AG08395 (cell line): ENCODE measurements around the gene ARHGAP6.
"Not testable (repeated sequence)": the region's sequence is repeated elsewhere in the genome, so short reads cannot be mapped to it uniquely, and the experiment has no call there.

ENCODE experiments used
- DNase-seq: peaks from one replicate; pipeline ENCODE4 v3.0.0; 2012; ENCODE audit warnings: mixed read lengths, low spot score

The ARHGAP6 gene

GRCh38 chrX:11293113-11293512 lies 372.6 kb downstream of the ARHGAP6 start, which contains the start of gene AMELX:
TSS of gene AMELX (plus strand) at chrX:11293413. CDS start at chrX:11294789, 1,376 bp downstream.
- DNase-seq = no peak

- no peak for DNase-seq
Measured at GRCh38 chrX:11290416-11291102, 375.2 kb downstream of the ARHGAP6 start.

- DNase-seq = peak; percentile 41
Measured at GRCh38 chrX:11287505-11287904, 378.2 kb downstream of the ARHGAP6 start.

GRCh38 chrX:11285651-11286050 lies 380.1 kb downstream of the ARHGAP6 start:
- DNase-seq = no peak

- no peak for DNase-seq
Measured at GRCh38 chrX:11282043-11282442, 383.7 kb downstream of the ARHGAP6 start.

- peak; percentile 10 for DNase-seq
Measured at GRCh38 chrX:11273544-11273943, 392.2 kb downstream of the ARHGAP6 start.

GRCh38 chrX:11272863-11273262 lies 392.9 kb downstream of the ARHGAP6 start:
- no peak for DNase-seq

GRCh38 chrX:11272290-11272689 lies 393.4 kb downstream of the ARHGAP6 start:
- DNase-seq = no peak

- no peak for DNase-seq
Measured at GRCh38 chrX:11269996-11270395, 395.7 kb downstream of the ARHGAP6 start.

- DNase-seq = no peak
Measured at GRCh38 chrX:11269006-11269405, 396.7 kb downstream of the ARHGAP6 start.

GRCh38 chrX:11267425-11267824 lies 398.3 kb downstream of the ARHGAP6 start:
- DNase-seq = no peak

- DNase-seq = no peak
Measured at GRCh38 chrX:11266573-11267003, 399.1 kb downstream of the ARHGAP6 start.

- DNase-seq = no peak
Measured at GRCh38 chrX:11265352-11265751, 400.4 kb downstream of the ARHGAP6 start.

GRCh38 chrX:11264925-11265324 lies 400.8 kb downstream of the ARHGAP6 start:
- DNase-seq = no peak

GRCh38 chrX:11261260-11261659 lies 404.5 kb downstream of the ARHGAP6 start:
- peak; percentile 57 for DNase-seq

- DNase-seq = no peak
Measured at GRCh38 chrX:11259437-11259836, 406.3 kb downstream of the ARHGAP6 start.

- no peak for DNase-seq
Measured at GRCh38 chrX:11257711-11258110, 408.0 kb downstream of the ARHGAP6 start.

- no peak for DNase-seq
Measured at GRCh38 chrX:11257290-11257689, 408.4 kb downstream of the ARHGAP6 start.

- DNase-seq = no peak
Measured at GRCh38 chrX:11254417-11255109, 411.2 kb downstream of the ARHGAP6 start.

- peak; percentile 5 for DNase-seq
Measured at GRCh38 chrX:11244636-11245035, 421.1 kb downstream of the ARHGAP6 start.

GRCh38 chrX:11242704-11243103 lies 423.0 kb downstream of the ARHGAP6 start:
- no peak for DNase-seq

- DNase-seq = no peak
Measured at GRCh38 chrX:11241720-11242119, 424.0 kb downstream of the ARHGAP6 start.

- DNase-seq = peak; percentile 48
Measured at GRCh38 chrX:11239230-11239629, 426.5 kb downstream of the ARHGAP6 start.

- DNase-seq = not testable (repeated sequence)
Measured at GRCh38 chrX:11235377-11235776, 430.3 kb downstream of the ARHGAP6 start.
